HCT116 (cell line): Measurements from ENCODE around the gene DNMT3A. TPM values are rescaled to one million over a fixed set of nuclear protein-coding genes. Genes with fewer than 3 reads are reported as not detected.

Experiments used
- ATAC-seq: fragments of 200-7000 bp; cut with Tn5 transposase; 2 replicates; pipeline ENCODE4 v1.9.1; 2020; ENCODE audit warnings: mild to moderate bottlenecking, moderate library complexity
- BruUV-seq: library from RNA; stranded (reverse); fragments of 400-500 nt; replicated peaks from 2 replicates; lab custom pipeline; 2021; lab: Mats Ljungman, UMichigan
- CTCF ChIA-PET: fragments of 300-600 bp; sonication (Branson Sonifier 250); formaldehyde crosslinking; loops from one replicate; lab custom pipeline; 2021; ENCODE audit warnings: antibody characterized with exemption; lab: Charles Lee
- POLR2A ChIA-PET: fragments of 300-600, 350-600 bp; sonication (Branson Sonifier 250); formaldehyde crosslinking; loops from one replicate; lab custom pipeline; 2021; ENCODE audit warnings: antibody characterized with exemption; lab: Charles Lee
- RAD21 ChIA-PET, 2 experiments: fragments of 300-600 bp; sonication (Branson Sonifier 250); formaldehyde crosslinking; loops; one replicate each; lab custom pipeline; 2023; ENCODE audit warnings: low total read pairs in 2 of 2; ENCODE audit not compliant: uncharacterized antibody in 2 of 2, unreplicated experiment in 2 of 2, low non-redundant PET in 1 of 2; lab: Charles Lee
- DNase-seq: peaks from one replicate; pipeline ENCODE4 v3.0.0-alpha.2; 2010; ENCODE audit warnings: low read depth, low spot score
- H2AFZ ChIP-seq: fragments of 200-600 bp; shearing (Covaris generic), sonication (generic); 2 replicates; pipeline ENCODE4 v1.6.1; 2017; ENCODE audit warnings: low read depth, mixed run types, mixed read lengths, antibody characterized with exemption, low read length; ENCODE audit not compliant: poor library complexity, severe bottlenecking
- H3K27ac ChIP-seq: 2 replicates; pipeline ENCODE4 v1.5.1; 2012; ENCODE audit warnings: low read depth, low read length
- H3K27me3 ChIP-seq: fragments of 200-600 bp; sonication (generic); 2 replicates; pipeline ENCODE4 v1.6.1; 2016; ENCODE audit warnings: mixed run types, low read length, mixed read lengths; ENCODE audit not compliant: insufficient read depth
- H3K36me3 ChIP-seq, 2 experiments: fragments of 200-500 bp in 1 of 2; fragments of 200-600 bp in 1 of 2; sonication (Bioruptor generic) in 1 of 2; sonication (generic) in 1 of 2; 2 replicates each; pipeline versions ENCODE4 v1.5.1 to v1.6.1; 2014 to 2016; ENCODE audit warnings: low read length in 2 of 2, inconsistent platforms in 1 of 2, mixed read lengths in 1 of 2, mixed run types in 1 of 2; ENCODE audit not compliant: insufficient read depth in 2 of 2, control insufficient read depth in 1 of 2
- H3K4me1 ChIP-seq, 2 experiments: fragments of 200-600 bp in 1 of 2; sonication (generic) in 1 of 2; 2 replicates each; pipeline versions ENCODE4 v1.5.1 to v1.6.1; 2012 to 2017; ENCODE audit warnings: low read length in 2 of 2, inconsistent platforms in 1 of 2, mild to moderate bottlenecking in 1 of 2, mixed read lengths in 1 of 2, mixed run types in 1 of 2, moderate library complexity in 1 of 2; ENCODE audit not compliant: insufficient read depth in 2 of 2, control insufficient read depth in 1 of 2
- H3K4me2 ChIP-seq: fragments of 200-600 bp; sonication (generic); 2 replicates; pipeline ENCODE4 v1.6.1; 2017; ENCODE audit warnings: mixed run types, low read length, mixed read lengths
- H3K4me3 ChIP-seq, 2 experiments: fragments of 200-600 bp in 1 of 2; sonication (generic) in 1 of 2; replicated peaks in 1 of 2; 2 replicates each; pipeline ENCODE4 v1.5.1; 2011 to 2016; ENCODE audit warnings: low read length in 2 of 2, control low read depth in 1 of 2, low read depth in 1 of 2, mild to moderate bottlenecking in 1 of 2, mixed read lengths in 1 of 2, mixed run types in 1 of 2
- H3K79me2 ChIP-seq: fragments of 200-600 bp; sonication (generic); 2 replicates; pipeline ENCODE4 v1.6.1; 2017; ENCODE audit warnings: mild to moderate bottlenecking, mixed run types, low read length, moderate library complexity, mixed read lengths; ENCODE audit not compliant: insufficient read depth
- H3K9ac ChIP-seq: fragments of 200-600 bp; sonication (generic); 2 replicates; pipeline ENCODE4 v1.6.1; 2016; ENCODE audit warnings: low read length, mixed read lengths
- H3K9me2 ChIP-seq: fragments of 200-600 bp; sonication (generic), shearing (Covaris generic); 2 replicates; pipeline ENCODE4 v1.6.1; 2017; ENCODE audit warnings: mixed run types, mild to moderate bottlenecking, moderate library complexity; ENCODE audit not compliant: insufficient read depth
- H3K9me3 ChIP-seq, 2 experiments: fragments of 200-500 bp in 1 of 2; fragments of 200-600 bp in 1 of 2; sonication (Bioruptor generic) in 1 of 2; sonication (generic) in 1 of 2; 2 replicates each; pipeline ENCODE4 v1.6.1; 2014 to 2017; ENCODE audit warnings: low read length in 2 of 2, mixed read lengths in 2 of 2, inconsistent platforms in 1 of 2, low read depth in 1 of 2, mild to moderate bottlenecking in 1 of 2, mixed run types in 1 of 2, moderate library complexity in 1 of 2; ENCODE audit not compliant: control insufficient read depth in 1 of 2, insufficient read depth in 1 of 2
- H4K20me1 ChIP-seq: fragments of 200-600 bp; sonication (generic), shearing (Covaris generic); 2 replicates; pipeline ENCODE4 v1.6.1; 2017; ENCODE audit warnings: mixed run types, mild to moderate bottlenecking, moderate library complexity; ENCODE audit not compliant: insufficient read depth
- CBX3 ChIP-seq: IDR thresholded peaks from 2 replicates; pipeline ENCODE4 v1.6.1; 2012; ENCODE audit warnings: low read depth
- ELF1 ChIP-seq: IDR thresholded peaks from 2 replicates; pipeline ENCODE4 v1.6.1; 2012; ENCODE audit warnings: low read depth, borderline replicate concordance
- EZH2phosphoT487 ChIP-seq: fragments of 200-600 bp; IDR thresholded peaks from 2 replicates; pipeline ENCODE4 v1.6.1; 2018; ENCODE audit warnings: antibody characterized with exemption, borderline replicate concordance
- FOSL1 ChIP-seq: IDR thresholded peaks from 2 replicates; pipeline ENCODE4 v1.6.1; 2012; ENCODE audit warnings: low read depth
- SRF ChIP-seq: IDR thresholded peaks from 2 replicates; pipeline ENCODE4 v1.6.1; 2012; ENCODE audit warnings: low read depth
- intact Hi-C: fragments of 100-400 bp; cut with micrococcal nuclease; formaldehyde crosslinking; loops from 2 replicates; pipeline ENCODE4 v1.10.0; 2022
- total RNA-seq: library from RNA; stranded (reverse); gene quantifications from one replicate; pipeline ENCODE4 v1.2.1, GENCODE V29; 2021; ENCODE audit not compliant: unreplicated experiment
- TF ChIP-seq, protein P1 (sequence below), 3 experiments: fragments of 200-600 bp in 1 of 3; sonication (generic) in 1 of 3; IDR thresholded peaks in 2 of 3; conservative IDR thresholded peaks in 1 of 3; 2 replicates each; pipeline ENCODE4 v1.5.1; 2012 to 2017; ENCODE audit warnings: low read depth in 2 of 3, low read length in 2 of 3, antibody characterized with exemption in 1 of 3, borderline replicate concordance in 1 of 3, control low read depth in 1 of 3, mild to moderate bottlenecking in 1 of 3, mixed read lengths in 1 of 3, mixed run types in 1 of 3, moderate library complexity in 1 of 3; ENCODE audit not compliant: insufficient read depth in 1 of 3
- TF ChIP-seq, protein P2 (sequence below): IDR thresholded peaks from 2 replicates; pipeline ENCODE4 v1.6.1; 2011; ENCODE audit warnings: mild to moderate bottlenecking, low read length, moderate library complexity; ENCODE audit not compliant: insufficient replicate concordance; ENCODE audit errors: extremely low read depth

The DNMT3A gene
- total RNA-seq, 1 experiment from 2014 or later: 14.3 TPM

DNA sequence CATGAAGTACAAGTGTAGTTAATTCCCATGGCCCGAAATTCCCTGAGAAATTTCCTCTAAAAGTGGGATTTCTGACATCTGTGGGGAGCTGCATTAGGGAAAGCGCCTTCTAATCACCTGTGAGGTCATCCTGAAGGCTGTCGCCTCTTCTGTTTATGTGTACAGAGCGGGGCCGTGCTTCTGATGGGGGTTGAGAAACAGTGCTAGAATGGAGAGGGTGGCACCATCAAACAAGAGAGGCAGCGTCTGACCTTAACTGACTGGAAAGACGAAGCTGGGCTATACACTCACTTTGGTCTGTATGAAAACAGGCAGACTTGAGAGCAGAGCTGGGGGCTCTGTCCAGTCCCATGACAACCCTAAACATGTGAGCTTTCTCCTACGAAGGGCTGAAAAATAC is 44.2 kb upstream of the DNMT3A start:
- no peak for TF ChIP-seq EZH2phosphoT487
- no peak for TF ChIP-seq FOSL1
- TF ChIP-seq, protein P1, sequence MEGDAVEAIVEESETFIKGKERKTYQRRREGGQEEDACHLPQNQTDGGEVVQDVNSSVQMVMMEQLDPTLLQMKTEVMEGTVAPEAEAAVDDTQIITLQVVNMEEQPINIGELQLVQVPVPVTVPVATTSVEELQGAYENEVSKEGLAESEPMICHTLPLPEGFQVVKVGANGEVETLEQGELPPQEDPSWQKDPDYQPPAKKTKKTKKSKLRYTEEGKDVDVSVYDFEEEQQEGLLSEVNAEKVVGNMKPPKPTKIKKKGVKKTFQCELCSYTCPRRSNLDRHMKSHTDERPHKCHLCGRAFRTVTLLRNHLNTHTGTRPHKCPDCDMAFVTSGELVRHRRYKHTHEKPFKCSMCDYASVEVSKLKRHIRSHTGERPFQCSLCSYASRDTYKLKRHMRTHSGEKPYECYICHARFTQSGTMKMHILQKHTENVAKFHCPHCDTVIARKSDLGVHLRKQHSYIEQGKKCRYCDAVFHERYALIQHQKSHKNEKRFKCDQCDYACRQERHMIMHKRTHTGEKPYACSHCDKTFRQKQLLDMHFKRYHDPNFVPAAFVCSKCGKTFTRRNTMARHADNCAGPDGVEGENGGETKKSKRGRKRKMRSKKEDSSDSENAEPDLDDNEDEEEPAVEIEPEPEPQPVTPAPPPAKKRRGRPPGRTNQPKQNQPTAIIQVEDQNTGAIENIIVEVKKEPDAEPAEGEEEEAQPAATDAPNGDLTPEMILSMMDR (IDR thresholded peaks at IDR 0.05 in 2 of 3, conservative IDR thresholded peaks at IDR 0.05 in 1 of 3; ENCODE audit: borderline replicate concordance in 1 of 3, insufficient read depth in 1 of 3, low read depth in 2 of 3, low read length in 2 of 3): no peak
- TF ChIP-seq ELF1: no peak
- TF ChIP-seq CBX3: no peak
- TF ChIP-seq, protein P2, sequence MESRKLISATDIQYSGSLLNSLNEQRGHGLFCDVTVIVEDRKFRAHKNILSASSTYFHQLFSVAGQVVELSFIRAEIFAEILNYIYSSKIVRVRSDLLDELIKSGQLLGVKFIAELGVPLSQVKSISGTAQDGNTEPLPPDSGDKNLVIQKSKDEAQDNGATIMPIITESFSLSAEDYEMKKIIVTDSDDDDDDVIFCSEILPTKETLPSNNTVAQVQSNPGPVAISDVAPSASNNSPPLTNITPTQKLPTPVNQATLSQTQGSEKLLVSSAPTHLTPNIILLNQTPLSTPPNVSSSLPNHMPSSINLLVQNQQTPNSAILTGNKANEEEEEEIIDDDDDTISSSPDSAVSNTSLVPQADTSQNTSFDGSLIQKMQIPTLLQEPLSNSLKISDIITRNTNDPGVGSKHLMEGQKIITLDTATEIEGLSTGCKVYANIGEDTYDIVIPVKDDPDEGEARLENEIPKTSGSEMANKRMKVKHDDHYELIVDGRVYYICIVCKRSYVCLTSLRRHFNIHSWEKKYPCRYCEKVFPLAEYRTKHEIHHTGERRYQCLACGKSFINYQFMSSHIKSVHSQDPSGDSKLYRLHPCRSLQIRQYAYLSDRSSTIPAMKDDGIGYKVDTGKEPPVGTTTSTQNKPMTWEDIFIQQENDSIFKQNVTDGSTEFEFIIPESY: no peak
- TF ChIP-seq SRF: no peak
- Histone ChIP-seq H3K9me3 (no peaks in the 10 kb centered on the region), H3K36me3 (no peaks in the 10 kb centered on the region), H3K4me2 (no peak overlapping the region), H3K27ac (no peak overlapping the region), H2AFZ (no peak overlapping the region), H3K79me2 (no peaks in the 10 kb centered on the region), H3K9me2 (no peaks in the 10 kb centered on the region), H4K20me1 (no peaks in the 10 kb centered on the region), H3K27me3 (no peaks in the 10 kb centered on the region), H3K4me3 (no peak overlapping the region), H3K9ac (no peak overlapping the region), H3K4me1 (no peaks in the 10 kb centered on the region)
- no TSS peak for BruUV-seq
- CTCF ChIA-PET: no interaction called here
- DNase-seq: no peak
- no peak for ATAC-seq
- intact Hi-C loops: no loop called here
- POLR2A ChIA-PET: no interaction called here
- RAD21 ChIA-PET: no interaction called here
